NCI-H446 (cell line): ENCODE data around the gene KLHL14.
"Not testable (repeated sequence)": the region's sequence is repeated elsewhere in the genome, so short reads cannot be mapped to it uniquely, and the experiment has no call there.

Experiments used
- DNase-seq, 2 experiments: peaks; one replicate each; lab custom pipeline; 2025; lab: John Stamatoyannopoulos, UW

The KLHL14 gene

GRCh38 chr18:32714571-32715148 is 58.2 kb downstream of the KLHL14 start:
- DNase-seq: peak in 1 of 2 experiments; percentile 44

GRCh38 chr18:32712860-32713259 is 60.0 kb downstream of the KLHL14 start:
- no peak for DNase-seq

- no peak for DNase-seq
Measured at GRCh38 chr18:32711862-32712261, 61.0 kb downstream of the KLHL14 start.

GRCh38 chr18:32707586-32707985 is 65.2 kb downstream of the KLHL14 start:
- no peak for DNase-seq

GRCh38 chr18:32707147-32707546 is 65.7 kb downstream of the KLHL14 start:
- no peak for DNase-seq

- no peak for DNase-seq
Measured at GRCh38 chr18:32701313-32701712, 71.5 kb downstream of the KLHL14 start.

GRCh38 chr18:32698153-32698552 is 74.7 kb downstream of the KLHL14 start:
- DNase-seq: no peak

- DNase-seq: no peak
Measured at GRCh38 chr18:32696376-32696775, 76.4 kb downstream of the KLHL14 start.

GRCh38 chr18:32695534-32695933 is 77.3 kb downstream of the KLHL14 start:
- DNase-seq: no peak

GRCh38 chr18:32688821-32689220 is 84.0 kb downstream of the KLHL14 start:
- DNase-seq: no peak

- DNase-seq: no peak
Measured at GRCh38 chr18:32684940-32685339, 87.9 kb downstream of the KLHL14 start.

- no peak for DNase-seq
Measured at GRCh38 chr18:32684096-32684495, 88.7 kb downstream of the KLHL14 start.

GRCh38 chr18:32683044-32683443 is 89.8 kb downstream of the KLHL14 start:
- no peak for DNase-seq

GRCh38 chr18:32677578-32677977 is 95.2 kb downstream of the KLHL14 start:
- no peak for DNase-seq

GRCh38 chr18:32674491-32674890 is 98.3 kb downstream of the KLHL14 start:
- DNase-seq: no peak

- no peak for DNase-seq
Measured at GRCh38 chr18:32672398-32672797, 100.4 kb downstream of the KLHL14 start.

GRCh38 chr18:32670727-32671126 is 102.1 kb downstream of the KLHL14 start:
- DNase-seq: no peak

- no peak for DNase-seq
Measured at GRCh38 chr18:32669549-32670165, 103.2 kb downstream of the KLHL14 start.

- DNase-seq: no peak
Measured at GRCh38 chr18:32668956-32669355, 103.9 kb downstream of the KLHL14 start.

GRCh38 chr18:32661486-32662299 is 111.1 kb downstream of the KLHL14 start:
- no peak for DNase-seq

- DNase-seq: not testable (repeated sequence)
Measured at GRCh38 chr18:32654507-32654906, 118.3 kb downstream of the KLHL14 start.

GRCh38 chr18:32637659-32638058 is 135.2 kb downstream of the KLHL14 start:
- not testable (repeated sequence) for DNase-seq

GRCh38 chr18:32637226-32637625 is 135.6 kb downstream of the KLHL14 start:
- DNase-seq: no peak
